Endothelial cell of umbilical vein (primary cell): ENCODE data around the gene TCERG1L. TPM values are rescaled to one million over a fixed set of nuclear protein-coding genes. Genes with fewer than 3 reads are reported as not detected.

Experiments
- BruUV-seq: library from RNA; stranded (reverse); fragments of 400-500 nt; replicated peaks from 2 replicates; lab custom pipeline; 2021; lab: Mats Ljungman, UMichigan
- CTCF ChIA-PET: fragments of 300-600, 350-600 bp; sonication (Branson Sonifier 250); formaldehyde crosslinking; loops from one replicate; lab custom pipeline; 2021; ENCODE audit warnings: antibody characterized with exemption, inconsistent platforms; lab: Charles Lee
- POLR2A ChIA-PET: fragments of 300-600, 350-600 bp; sonication (Branson Sonifier 250); formaldehyde crosslinking; loops from one replicate; lab custom pipeline; 2021; ENCODE audit warnings: antibody characterized with exemption, inconsistent platforms; lab: Charles Lee
- DNase-seq: peaks from one replicate; pipeline ENCODE4 v3.0.0-alpha.2; 2011; ENCODE audit warnings: low read depth, low spot score
- FAIRE-seq: peaks from 2 replicates; lab custom pipeline; 2011; peaks lifted over from hg19 to GRCh38; lab: Jason Lieb, UNC
- H2AFZ ChIP-seq: 2 replicates; pipeline ENCODE4 v1.6.0; 2012; ENCODE audit warnings: low read depth, low read length, control low read depth, inconsistent platforms
- H3K27ac ChIP-seq: 2 replicates; pipeline ENCODE4 v1.5.1; 2011; ENCODE audit warnings: low read depth, mild to moderate bottlenecking, control low read depth, low read length, moderate library complexity; ENCODE audit not compliant: insufficient read depth
- H3K27me3 ChIP-seq, 2 experiments: 2 replicates each; pipeline versions ENCODE4 v1.6.0 to v1.6.1; 2011; ENCODE audit warnings: low read length in 2 of 2, mixed read lengths in 1 of 2; ENCODE audit not compliant: control insufficient read depth in 2 of 2, insufficient read depth in 2 of 2
- H3K36me3 ChIP-seq, 2 experiments: 2 replicates in 1 of 2; 3 replicates in 1 of 2; pipeline ENCODE4 v1.5.1; 2011; ENCODE audit warnings: low read length in 2 of 2, mild to moderate bottlenecking in 1 of 2, moderate library complexity in 1 of 2; ENCODE audit not compliant: control insufficient read depth in 2 of 2, insufficient read depth in 2 of 2; ENCODE audit errors: extremely low read depth in 1 of 2
- H3K4me1 ChIP-seq: 3 replicates; pipeline ENCODE4 v1.5.1; 2011; ENCODE audit warnings: mild to moderate bottlenecking, low read length; ENCODE audit not compliant: control insufficient read depth, insufficient read depth; ENCODE audit errors: extremely low read depth
- H3K4me2 ChIP-seq: 2 replicates; pipeline ENCODE4 v1.6.1; 2011; ENCODE audit warnings: low read length, control low read depth, mixed read lengths; ENCODE audit not compliant: insufficient read depth
- H3K4me3 ChIP-seq, 3 experiments: fragments of 200-600 bp in 1 of 3; sonication (generic), shearing (Covaris generic) in 1 of 3; replicated peaks in 1 of 3; 2 replicates each; pipeline ENCODE4 v1.5.1; 2011 to 2016; ENCODE audit warnings: control low read depth in 3 of 3, low read length in 3 of 3, mild to moderate bottlenecking in 2 of 3, inconsistent platforms in 1 of 3, low read depth in 1 of 3, moderate library complexity in 1 of 3; ENCODE audit not compliant: insufficient read depth in 1 of 3
- H3K79me2 ChIP-seq: 2 replicates; pipeline ENCODE4 v1.6.0; 2012; ENCODE audit warnings: low read length, inconsistent platforms; ENCODE audit not compliant: control insufficient read depth, insufficient read depth
- H3K9ac ChIP-seq: replicated peaks from 2 replicates; pipeline ENCODE3; 2011; ENCODE audit warnings: low read length, control low read depth; ENCODE audit not compliant: insufficient read depth; ENCODE audit errors: extremely low read depth
- H3K9me1 ChIP-seq: replicated peaks from 3 replicates; pipeline ENCODE4 v1.6.0; 2011; ENCODE audit warnings: mild to moderate bottlenecking, low read length; ENCODE audit not compliant: control insufficient read depth, insufficient read depth; ENCODE audit errors: extremely low read depth
- H3K9me3 ChIP-seq: replicated peaks from 2 replicates; pipeline ENCODE4 v1.5.1; 2012; ENCODE audit warnings: low read length, inconsistent platforms; ENCODE audit not compliant: control insufficient read depth, insufficient read depth
- H4K20me1 ChIP-seq: replicated peaks from 2 replicates; pipeline ENCODE3; 2011; ENCODE audit warnings: mild to moderate bottlenecking, low read length; ENCODE audit not compliant: control insufficient read depth, insufficient read depth; ENCODE audit errors: extremely low read depth
- CTCF ChIP-seq, 2 donors: IDR thresholded peaks; 1 replicate in 1 of 2; 2 replicates in 1 of 2; pipeline ENCODE4 v1.5.1; 2011; ENCODE audit warnings: low read length in 2 of 2, mild to moderate bottlenecking in 2 of 2, moderate library complexity in 2 of 2, control low read depth in 1 of 2, inconsistent platforms in 1 of 2, low read depth in 1 of 2; ENCODE audit not compliant: insufficient read depth in 1 of 2; ENCODE audit errors: extremely low read depth in 1 of 2
- EZH2 ChIP-seq: IDR thresholded peaks from 2 replicates; pipeline ENCODE4 v1.6.1; 2012; ENCODE audit warnings: borderline replicate concordance, low read depth, mild to moderate bottlenecking, moderate library complexity, low read length, inconsistent platforms; ENCODE audit not compliant: severe bottlenecking
- FOS ChIP-seq: IDR thresholded peaks from 2 replicates; pipeline ENCODE4 v1.6.1; 2011; ENCODE audit warnings: mild to moderate bottlenecking, low read length, moderate library complexity, borderline replicate concordance; ENCODE audit not compliant: insufficient read depth
- GATA2 ChIP-seq: IDR thresholded peaks from 2 replicates; pipeline ENCODE4 v1.7.0; 2011; ENCODE audit warnings: low read depth, mild to moderate bottlenecking, moderate library complexity, mixed read lengths, low read length; ENCODE audit not compliant: insufficient read length, insufficient read depth
- JUN ChIP-seq: IDR thresholded peaks from 2 replicates; pipeline ENCODE4 v1.6.1; 2011; ENCODE audit warnings: borderline replicate concordance, low read depth; ENCODE audit not compliant: insufficient read length, insufficient read depth
- MAX ChIP-seq: IDR thresholded peaks from 2 replicates; pipeline ENCODE4 v1.6.1; 2011; ENCODE audit not compliant: insufficient read depth, insufficient read length
- MYC ChIP-seq: IDR thresholded peaks from one replicate; pipeline ENCODE4 v1.6.1; 2011; ENCODE audit warnings: mild to moderate bottlenecking, low read depth, low read length
- POLR2A ChIP-seq: IDR thresholded peaks from 2 replicates; pipeline ENCODE4 v1.6.1; 2012; ENCODE audit warnings: low read depth, mild to moderate bottlenecking, control low read depth, low read length
- POLR2AphosphoS5 ChIP-seq: IDR thresholded peaks from 2 replicates; pipeline ENCODE4 v1.6.1; 2012; ENCODE audit warnings: low read depth, mild to moderate bottlenecking, control low read depth, low read length, moderate library complexity; ENCODE audit not compliant: insufficient read depth
- dilution Hi-C: fragments of 300-500 bp; cut with MboI; formaldehyde crosslinking; loops from one replicate; pipeline ENCODE4 v1.15.0; 2019; ENCODE audit warnings: low sequenced_read_pairs; ENCODE audit not compliant: extremely low pct_ligation_motif_present
- intact Hi-C: fragments of 100-400 bp; cut with micrococcal nuclease; formaldehyde crosslinking; loops from one replicate; pipeline ENCODE4 v1.10.0; 2022
- polyA plus RNA-seq, 4 experiments: library from polyadenylated mRNA; depleted of rRNA in 3 of 4; stranded (reverse) in 3 of 4; unstranded in 1 of 4; fragments of >200 nt; gene quantifications; 2 replicates each; pipeline versions ENCODE4 v1.2.1 to v1.2.3, GENCODE V29; 2011 to 2012; ENCODE audit warnings: missing spikeins in 1 of 4
- total RNA-seq: library from RNA; stranded (reverse); gene quantifications from 2 replicates; pipeline ENCODE4 v1.2.3, GENCODE V29; 2021

The TCERG1L gene
- total and polyA plus RNA-seq, 2 donors (not counting 3 experiments of a cell fraction or from before 2014, with no cell fraction given): not detected

DNA sequence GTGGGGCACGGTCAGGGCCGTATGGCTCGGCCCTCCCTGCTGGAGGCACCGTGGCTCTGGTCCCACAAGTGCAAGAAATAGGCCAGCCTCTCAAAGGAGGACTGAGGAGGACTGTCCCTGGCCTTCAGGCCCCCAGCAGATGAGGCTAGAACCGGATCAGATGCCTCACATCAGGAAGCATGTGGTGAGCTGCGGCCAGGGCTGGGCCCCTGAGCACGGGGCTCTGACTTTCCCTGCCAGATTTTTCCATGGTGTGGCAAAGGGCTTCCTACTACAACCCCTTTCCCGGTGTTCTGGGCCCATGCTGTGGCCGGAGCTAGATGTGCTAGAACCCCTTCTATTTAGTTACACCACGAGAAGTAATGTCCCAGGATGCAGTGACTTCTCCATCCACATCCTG lies 100.4 kb downstream of the TCERG1L start:
- Histone ChIP-seq H3K4me1 (no peaks in the 10 kb centered on the region), H3K4me3 (no peak overlapping the region), H4K20me1 (no peaks in the 10 kb centered on the region), H2AFZ (no peak overlapping the region), H3K9me3 (peaks cover 4% of the 10 kb centered on the region), H3K36me3 (no peaks in the 10 kb centered on the region), H3K79me2 (no peaks in the 10 kb centered on the region), H3K27me3 (no peaks in the 10 kb centered on the region), H3K4me2 (no peak overlapping the region), H3K9me1 (no peaks in the 10 kb centered on the region), H3K9ac (no peak overlapping the region), H3K27ac (no peak overlapping the region)
- TF ChIP-seq GATA2: no peak
- TF ChIP-seq EZH2: no peak
- no peak for TF ChIP-seq CTCF (IDR thresholded peaks at IDR 0.05; ENCODE audit: extremely low read depth in 1 of 2, insufficient read depth in 1 of 2, low read depth in 1 of 2, low read length in 2 of 2)
- TF ChIP-seq JUN: no peak
- no peak for TF ChIP-seq POLR2AphosphoS5
- TF ChIP-seq FOS: no peak
- no peak for TF ChIP-seq MYC
- TF ChIP-seq POLR2A: no peak
- no peak for TF ChIP-seq MAX
- no peak for DNase-seq
- intact Hi-C loops (no loop called here), dilution Hi-C loops (no loop called here)
- POLR2A ChIA-PET: no interaction called here
- FAIRE-seq: no peak
- CTCF ChIA-PET: no interaction called here
- no TSS peak for BruUV-seq
